Osteocyte (in vitro differentiated cells): ENCODE results near the gene MLLT3. TPM values are rescaled to one million over a fixed set of nuclear protein-coding genes. Genes with fewer than 3 reads are reported as not detected.

Source experiments
- DNase-seq: peaks from one replicate; pipeline ENCODE4 v3.0.0; 2021; ENCODE audit warnings: mixed read lengths; ENCODE audit not compliant: unreplicated experiment; ENCODE audit errors: extremely low spot score
- H3K27ac Mint-ChIP-seq: one replicate; pipeline ENCODE4 v1.8.0; 2021; ENCODE audit warnings: mild to moderate bottlenecking, mixed read lengths; ENCODE audit not compliant: unreplicated experiment
- H3K27me3 Mint-ChIP-seq: one replicate; pipeline ENCODE4 v1.8.0; 2021; ENCODE audit warnings: mixed read lengths; ENCODE audit not compliant: unreplicated experiment
- H3K36me3 Mint-ChIP-seq: one replicate; pipeline ENCODE4 v1.8.0; 2021; ENCODE audit warnings: mixed read lengths; ENCODE audit not compliant: unreplicated experiment
- H3K4me1 Mint-ChIP-seq: one replicate; pipeline ENCODE4 v1.8.0; 2021; ENCODE audit warnings: mixed read lengths; ENCODE audit not compliant: unreplicated experiment
- H3K4me3 Mint-ChIP-seq: one replicate; pipeline ENCODE4 v1.8.0; 2021; ENCODE audit warnings: mild to moderate bottlenecking, moderate library complexity, mixed read lengths; ENCODE audit not compliant: unreplicated experiment
- H3K9me3 Mint-ChIP-seq: one replicate; pipeline ENCODE4 v1.8.0; 2021; ENCODE audit warnings: mixed read lengths; ENCODE audit not compliant: unreplicated experiment
- total RNA-seq: library from RNA; stranded (reverse); gene quantifications from 2 replicates; pipeline ENCODE4 v1.2.1, GENCODE V29; 2021
- TF ChIP-seq, protein P1 (sequence below): fragments of 200-600 bp; sonication (generic); IDR thresholded peaks from 2 replicates; pipeline ENCODE4 v1.5.0; 2021; ENCODE audit warnings: antibody characterized with exemption, mild to moderate bottlenecking, moderate library complexity

The MLLT3 gene
- total RNA-seq, 1 donor from 2014 or later = 19.5 TPM

DNA sequence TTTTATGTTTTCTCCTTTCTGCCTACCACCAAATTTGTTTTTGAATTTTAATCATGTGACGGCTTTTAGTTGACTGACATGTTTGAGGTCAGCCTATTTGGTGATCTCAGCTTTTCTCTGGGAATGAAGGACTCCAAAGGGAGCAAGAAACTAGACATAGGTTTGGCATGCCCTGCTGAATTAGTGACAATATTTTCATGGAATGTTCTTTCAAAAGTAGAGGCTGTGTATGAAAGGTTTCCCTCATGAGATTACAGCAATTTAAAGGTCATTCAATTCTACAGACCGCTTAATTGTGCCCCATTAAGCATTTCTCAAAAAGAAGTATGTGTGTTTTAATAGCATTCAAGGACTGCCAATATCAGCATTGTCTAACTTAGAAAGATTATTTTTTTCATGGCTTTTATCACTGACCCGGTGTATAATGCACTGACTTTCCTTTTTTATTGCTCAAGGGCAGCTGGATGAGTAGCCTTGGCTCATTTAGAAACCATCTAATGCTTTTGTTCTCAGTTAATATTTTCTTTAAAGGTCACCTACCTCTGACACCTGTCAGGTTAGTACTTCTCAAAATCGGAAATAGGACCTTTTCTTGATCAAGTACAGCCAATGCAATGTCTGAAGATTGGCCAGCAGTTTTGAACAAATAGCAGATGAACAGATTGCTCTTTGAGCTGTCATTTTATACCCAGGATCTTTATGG lies 8.1 kb upstream of the MLLT3 start:
- DNase-seq = no peak
- no peak overlapping the region for H3K27ac Mint-ChIP-seq
- TF ChIP-seq, protein P1, sequence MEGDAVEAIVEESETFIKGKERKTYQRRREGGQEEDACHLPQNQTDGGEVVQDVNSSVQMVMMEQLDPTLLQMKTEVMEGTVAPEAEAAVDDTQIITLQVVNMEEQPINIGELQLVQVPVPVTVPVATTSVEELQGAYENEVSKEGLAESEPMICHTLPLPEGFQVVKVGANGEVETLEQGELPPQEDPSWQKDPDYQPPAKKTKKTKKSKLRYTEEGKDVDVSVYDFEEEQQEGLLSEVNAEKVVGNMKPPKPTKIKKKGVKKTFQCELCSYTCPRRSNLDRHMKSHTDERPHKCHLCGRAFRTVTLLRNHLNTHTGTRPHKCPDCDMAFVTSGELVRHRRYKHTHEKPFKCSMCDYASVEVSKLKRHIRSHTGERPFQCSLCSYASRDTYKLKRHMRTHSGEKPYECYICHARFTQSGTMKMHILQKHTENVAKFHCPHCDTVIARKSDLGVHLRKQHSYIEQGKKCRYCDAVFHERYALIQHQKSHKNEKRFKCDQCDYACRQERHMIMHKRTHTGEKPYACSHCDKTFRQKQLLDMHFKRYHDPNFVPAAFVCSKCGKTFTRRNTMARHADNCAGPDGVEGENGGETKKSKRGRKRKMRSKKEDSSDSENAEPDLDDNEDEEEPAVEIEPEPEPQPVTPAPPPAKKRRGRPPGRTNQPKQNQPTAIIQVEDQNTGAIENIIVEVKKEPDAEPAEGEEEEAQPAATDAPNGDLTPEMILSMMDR = no peak
- H3K4me3 Mint-ChIP-seq = no peak overlapping the region
- H3K36me3 Mint-ChIP-seq = no peaks in the 10 kb centered on the region
- H3K9me3 Mint-ChIP-seq = no peaks in the 10 kb centered on the region
- H3K27me3 Mint-ChIP-seq = peaks cover 2% of the 10 kb centered on the region
- H3K4me1 Mint-ChIP-seq = peaks cover 3% of the 10 kb centered on the region

DNA sequence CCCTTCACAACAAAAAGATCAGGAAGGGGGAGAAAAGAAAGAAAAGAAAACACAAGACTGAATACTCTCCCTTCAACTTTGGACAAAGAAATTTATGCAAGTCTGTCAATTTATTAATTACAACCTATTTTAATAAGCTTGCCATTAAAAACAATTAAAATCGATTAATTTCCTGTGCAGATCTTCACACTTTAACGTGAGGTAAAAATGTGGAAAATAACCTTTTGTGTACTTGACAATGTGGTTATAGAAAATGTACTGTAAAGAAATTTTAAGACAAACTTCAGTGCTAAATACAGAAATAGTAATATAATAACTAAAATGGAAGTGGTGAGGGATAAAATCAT lies 2.7 kb upstream of the MLLT3 start:
- DNase-seq = no peak
- H3K27ac Mint-ChIP-seq = peak overlapping the region; percentile 80
- H3K4me1 Mint-ChIP-seq = peaks cover 21% of the 10 kb centered on the region

DNA sequence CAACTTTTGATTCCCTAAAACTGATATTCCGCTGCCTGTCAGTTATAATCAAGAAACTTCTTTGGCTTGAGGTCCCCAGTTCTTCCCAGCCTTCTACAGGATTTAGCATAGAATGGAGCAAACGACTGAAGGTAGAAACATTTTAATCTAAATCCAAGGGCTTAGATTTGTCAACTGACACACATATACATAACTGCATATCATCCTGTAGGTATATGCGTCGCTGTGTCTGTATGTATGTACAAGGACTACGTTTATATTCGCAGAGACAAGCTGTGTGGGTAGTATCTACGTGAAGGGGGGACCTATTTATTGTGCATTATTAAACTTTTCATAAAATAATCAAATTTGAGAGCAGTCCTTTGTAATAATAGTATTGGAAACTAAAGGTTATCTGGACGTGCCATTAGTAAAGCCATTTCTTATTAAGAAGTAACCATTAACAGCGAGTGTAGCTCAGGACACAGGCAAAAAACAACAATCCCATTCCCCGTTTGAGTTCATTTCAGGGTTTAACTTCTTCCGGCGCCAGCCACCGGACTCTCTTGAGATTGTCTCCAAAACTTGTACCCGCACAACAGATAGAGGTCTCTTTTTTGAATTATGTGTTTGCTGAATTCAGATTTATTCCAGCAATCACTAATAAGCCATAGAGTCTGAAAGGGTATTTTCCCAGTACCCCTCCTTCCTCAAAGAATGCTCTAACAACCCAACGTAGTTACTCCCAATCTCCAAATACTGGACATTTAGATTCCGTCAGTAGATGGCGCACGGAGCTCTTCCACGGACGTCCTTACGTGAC lies 2.1 kb upstream of the MLLT3 start:
- no peaks in the 10 kb centered on the region for H3K9me3 Mint-ChIP-seq
- H3K4me3 Mint-ChIP-seq = peak overlapping the region; percentile 97
- peaks cover 26% of the 10 kb centered on the region for H3K4me1 Mint-ChIP-seq
- peaks cover 1% of the 10 kb centered on the region for H3K36me3 Mint-ChIP-seq
- DNase-seq = no peak
- H3K27me3 Mint-ChIP-seq = no peaks in the 10 kb centered on the region
- TF ChIP-seq, protein P1 = peak; percentile 92
- peak overlapping the region; percentile 80 for H3K27ac Mint-ChIP-seq

More for the DNA sequence above, 2.7 kb upstream of the MLLT3 start:
- H3K27me3 Mint-ChIP-seq = no peaks in the 10 kb centered on the region
- TF ChIP-seq, protein P1 = no peak
- H3K9me3 Mint-ChIP-seq = no peaks in the 10 kb centered on the region
- peak overlapping the region; percentile 97 for H3K4me3 Mint-ChIP-seq
- H3K36me3 Mint-ChIP-seq = no peaks in the 10 kb centered on the region

- peaks cover 33% of the 10 kb centered on the region for H3K4me1 Mint-ChIP-seq
- no peaks in the 10 kb centered on the region for H3K27me3 Mint-ChIP-seq
- H3K9me3 Mint-ChIP-seq = no peaks in the 10 kb centered on the region
- TF ChIP-seq, protein P1 = no peak
- H3K27ac Mint-ChIP-seq = peak overlapping the region; percentile 80
- peaks cover 5% of the 10 kb centered on the region for H3K36me3 Mint-ChIP-seq
- no peak for DNase-seq
- H3K4me3 Mint-ChIP-seq = peak overlapping the region; percentile 97
Observed at GRCh38 chr9:20623748-20624124, 1.4 kb upstream of the MLLT3 start.
